Mesothelial cell of epicardium (in vitro differentiated cells): ENCODE data around the gene JKAMP. TPM values are rescaled to one million over a fixed set of nuclear protein-coding genes. Genes with fewer than 3 reads are reported as not detected.

Experiments
- DNase-seq, 2 experiments: peaks; one replicate each; pipeline ENCODE4 v3.0.0; 2021; ENCODE audit warnings: low spot score in 2 of 2; ENCODE audit not compliant: unreplicated experiment in 2 of 2
- H3K27ac Mint-ChIP-seq: 2 replicates; pipeline ENCODE4 v1.8.0; 2021; ENCODE audit warnings: mixed read lengths
- H3K27me3 Mint-ChIP-seq: 2 replicates; pipeline ENCODE4 v1.8.0; 2021; ENCODE audit warnings: low read depth, mixed read lengths
- H3K36me3 Mint-ChIP-seq: 2 replicates; pipeline ENCODE4 v1.8.0; 2021; ENCODE audit warnings: mixed read lengths
- H3K4me1 Mint-ChIP-seq: 2 replicates; pipeline ENCODE4 v1.8.0; 2021; ENCODE audit warnings: mixed read lengths
- H3K4me3 Mint-ChIP-seq: 2 replicates; pipeline ENCODE4 v1.8.0; 2021; ENCODE audit warnings: mild to moderate bottlenecking, moderate library complexity, mixed read lengths
- H3K9me3 Mint-ChIP-seq: 2 replicates; pipeline ENCODE4 v1.8.0; 2021; ENCODE audit warnings: mixed read lengths
- total RNA-seq: library from RNA; stranded (reverse); gene quantifications from 3 replicates; pipeline ENCODE4 v1.2.1, GENCODE V29; 2021
- TF ChIP-seq, protein P1 (sequence below): fragments of 200-600 bp; sonication (generic); IDR thresholded peaks from one replicate; pipeline ENCODE4 v1.5.0; 2021; ENCODE audit warnings: antibody characterized with exemption; ENCODE audit not compliant: unreplicated experiment

The JKAMP gene
- total RNA-seq, 1 donor from 2014 or later, result 37.8 TPM

DNA sequence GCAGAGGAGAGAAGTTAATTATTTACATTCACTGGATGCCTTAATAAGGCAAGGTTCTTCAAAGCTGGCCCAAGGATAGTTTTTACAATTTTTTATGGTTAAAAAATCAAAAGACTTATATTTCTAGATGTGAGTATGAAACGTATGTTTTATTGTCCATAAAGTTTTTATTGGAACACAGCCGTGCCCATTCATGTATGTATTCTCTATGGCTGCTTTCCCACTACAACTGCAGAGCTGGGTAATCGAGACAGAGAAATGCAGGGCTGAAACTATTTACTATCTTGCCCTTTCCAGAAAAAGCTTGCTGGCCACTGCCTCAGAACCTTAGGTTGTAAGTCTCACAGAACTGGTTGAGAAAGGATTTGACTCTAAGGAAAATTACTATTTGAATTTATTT, 16.4 kb downstream of the JKAMP start:
- no peak overlapping the region for H3K4me3 Mint-ChIP-seq
- no peak for DNase-seq

DNA sequence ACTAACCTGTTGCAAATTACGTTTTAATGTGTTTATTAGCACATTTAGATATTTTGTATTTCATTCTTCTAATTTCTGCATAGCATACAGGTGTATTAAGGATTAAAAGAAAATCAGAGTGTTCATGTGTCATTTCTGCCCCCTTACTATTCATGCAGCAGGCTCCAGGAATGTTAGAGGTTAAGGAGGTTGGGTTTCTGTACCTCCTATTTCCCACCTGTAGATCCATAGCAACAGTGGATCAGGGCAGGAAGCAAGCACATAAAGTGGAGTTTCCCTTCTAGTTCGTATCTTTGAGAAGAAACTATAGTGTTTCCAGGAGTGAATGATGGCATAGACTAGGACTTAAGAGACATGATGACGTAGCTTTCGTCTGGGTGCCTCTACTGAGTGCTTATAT, 18.9 kb downstream of the JKAMP start:
- no peaks in the 10 kb centered on the region for H3K27me3 Mint-ChIP-seq
- H3K4me1 Mint-ChIP-seq, result no peaks in the 10 kb centered on the region
- TF ChIP-seq, protein P1, sequence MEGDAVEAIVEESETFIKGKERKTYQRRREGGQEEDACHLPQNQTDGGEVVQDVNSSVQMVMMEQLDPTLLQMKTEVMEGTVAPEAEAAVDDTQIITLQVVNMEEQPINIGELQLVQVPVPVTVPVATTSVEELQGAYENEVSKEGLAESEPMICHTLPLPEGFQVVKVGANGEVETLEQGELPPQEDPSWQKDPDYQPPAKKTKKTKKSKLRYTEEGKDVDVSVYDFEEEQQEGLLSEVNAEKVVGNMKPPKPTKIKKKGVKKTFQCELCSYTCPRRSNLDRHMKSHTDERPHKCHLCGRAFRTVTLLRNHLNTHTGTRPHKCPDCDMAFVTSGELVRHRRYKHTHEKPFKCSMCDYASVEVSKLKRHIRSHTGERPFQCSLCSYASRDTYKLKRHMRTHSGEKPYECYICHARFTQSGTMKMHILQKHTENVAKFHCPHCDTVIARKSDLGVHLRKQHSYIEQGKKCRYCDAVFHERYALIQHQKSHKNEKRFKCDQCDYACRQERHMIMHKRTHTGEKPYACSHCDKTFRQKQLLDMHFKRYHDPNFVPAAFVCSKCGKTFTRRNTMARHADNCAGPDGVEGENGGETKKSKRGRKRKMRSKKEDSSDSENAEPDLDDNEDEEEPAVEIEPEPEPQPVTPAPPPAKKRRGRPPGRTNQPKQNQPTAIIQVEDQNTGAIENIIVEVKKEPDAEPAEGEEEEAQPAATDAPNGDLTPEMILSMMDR, result no peak
- no peaks in the 10 kb centered on the region for H3K9me3 Mint-ChIP-seq
- H3K36me3 Mint-ChIP-seq, result peaks cover 16% of the 10 kb centered on the region
- DNase-seq, result no peak
- no peak overlapping the region for H3K27ac Mint-ChIP-seq
- H3K4me3 Mint-ChIP-seq, result no peak overlapping the region

More for the DNA sequence above, 16.4 kb downstream of the JKAMP start:
- no peak overlapping the region for H3K27ac Mint-ChIP-seq
- no peaks in the 10 kb centered on the region for H3K27me3 Mint-ChIP-seq
- TF ChIP-seq, protein P1, result no peak
- no peaks in the 10 kb centered on the region for H3K4me1 Mint-ChIP-seq
- H3K9me3 Mint-ChIP-seq, result no peaks in the 10 kb centered on the region
- peaks cover 19% of the 10 kb centered on the region for H3K36me3 Mint-ChIP-seq

DNA sequence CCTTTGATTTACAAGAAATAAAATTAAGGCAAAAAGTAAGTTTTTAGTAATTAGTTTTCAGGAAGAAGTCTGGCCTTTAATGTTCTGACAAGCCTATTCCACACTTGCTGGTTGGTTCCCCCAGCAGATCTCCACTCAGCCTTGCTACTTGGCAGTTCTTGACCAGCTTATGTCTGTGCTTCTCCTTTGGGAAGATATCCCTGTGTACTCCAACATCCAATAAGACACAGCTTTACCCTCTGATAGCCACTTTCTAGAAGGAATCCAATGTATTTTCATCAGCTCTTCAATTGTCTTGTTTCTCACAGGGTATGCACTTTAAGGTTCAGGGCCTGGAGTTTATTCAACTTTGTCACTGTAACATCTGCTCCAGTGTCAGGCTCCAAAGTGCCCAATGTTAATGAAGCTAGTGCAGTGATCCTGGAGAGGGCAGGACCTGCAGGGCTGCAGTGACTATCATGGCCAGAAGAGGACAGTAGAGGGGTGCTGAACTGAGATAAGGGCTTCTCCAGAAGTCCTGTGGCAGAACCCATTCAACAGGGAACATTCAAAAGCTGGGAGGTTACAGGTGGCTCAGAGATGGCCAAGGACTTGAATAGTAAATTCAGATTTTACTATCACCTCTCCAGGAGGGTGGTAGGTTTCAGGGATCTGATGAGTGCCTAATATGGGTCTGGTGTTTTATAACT, 22.9 kb downstream of the JKAMP start:
- peak in 1 of 2 experiments; percentile 60 for DNase-seq
- Mint-ChIP-seq H3K4me1 (no peaks in the 10 kb centered on the region), H3K4me3 (no peak overlapping the region), H3K9me3 (no peaks in the 10 kb centered on the region), H3K27ac (no peak overlapping the region), H3K36me3 (peaks cover 14% of the 10 kb centered on the region), H3K27me3 (peaks cover 2% of the 10 kb centered on the region)
- TF ChIP-seq, protein P1, result peak; percentile 51

DNA sequence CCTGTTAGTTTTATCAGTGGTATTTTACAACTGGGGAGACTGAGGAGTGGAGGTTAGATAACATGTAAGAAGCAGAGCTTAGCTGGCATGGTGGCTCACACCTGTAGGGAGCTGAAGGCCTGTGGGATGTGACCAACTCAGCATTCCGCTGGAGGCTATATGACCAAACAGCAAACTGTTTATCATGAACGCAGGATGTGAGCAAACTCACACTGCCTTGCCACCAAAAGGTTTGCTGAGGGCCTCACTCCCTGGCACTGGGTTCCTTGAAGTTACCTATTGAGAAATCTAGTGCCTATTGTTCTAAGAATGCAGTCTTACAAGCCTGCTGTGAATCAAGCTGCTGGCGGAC, 23.4 kb downstream of the JKAMP start:
- Mint-ChIP-seq H3K36me3 (peaks cover 11% of the 10 kb centered on the region), H3K27me3 (peaks cover 2% of the 10 kb centered on the region), H3K9me3 (no peaks in the 10 kb centered on the region), H3K27ac (no peak overlapping the region), H3K4me1 (no peaks in the 10 kb centered on the region), H3K4me3 (no peak overlapping the region)
- TF ChIP-seq, protein P1, result peak; percentile 1
- DNase-seq, result no peak

DNA sequence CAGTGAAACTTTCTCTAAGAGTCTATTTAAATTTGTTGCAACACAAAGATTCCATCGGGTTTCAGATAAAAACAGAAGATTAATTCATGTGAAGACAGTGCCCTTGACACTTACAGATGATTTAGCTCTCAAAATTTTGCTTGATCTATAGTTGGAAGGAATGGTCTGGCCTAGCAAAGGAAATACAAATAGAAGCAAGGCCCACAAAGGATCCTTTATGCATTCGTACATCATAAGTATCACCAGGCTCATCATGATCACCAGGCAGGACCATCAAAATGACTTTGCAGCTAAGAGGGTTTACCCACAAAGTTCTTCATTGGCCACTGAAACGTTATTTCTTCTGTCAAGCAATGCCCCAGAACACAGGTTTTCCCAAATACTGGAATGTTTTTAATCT, 24.8 kb downstream of the JKAMP start:
- TF ChIP-seq, protein P1, result no peak
- DNase-seq, result no peak
- Mint-ChIP-seq H3K27ac (no peak overlapping the region), H3K36me3 (peaks cover 2% of the 10 kb centered on the region), H3K4me1 (no peaks in the 10 kb centered on the region), H3K27me3 (peaks cover 4% of the 10 kb centered on the region), H3K4me3 (no peak overlapping the region), H3K9me3 (peaks cover 5% of the 10 kb centered on the region)

DNA sequence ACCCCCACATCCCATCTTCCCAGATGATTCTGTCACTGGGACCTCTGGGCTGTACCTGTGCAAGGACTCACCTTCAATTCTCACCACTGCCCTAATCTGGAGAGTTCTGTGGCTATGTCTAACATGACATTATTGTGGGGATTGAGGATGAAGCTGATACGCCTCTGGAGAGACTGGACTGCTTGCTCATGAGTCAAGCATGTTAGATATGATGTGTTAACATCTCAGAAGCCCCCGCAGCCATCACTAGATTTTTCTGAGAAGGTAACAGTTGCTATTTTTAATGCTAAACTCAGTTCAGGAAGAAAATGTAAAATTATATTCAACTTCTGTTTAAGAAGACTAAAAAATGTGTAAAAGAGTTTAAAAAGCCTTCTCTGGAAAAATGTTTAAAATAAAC, 25.7 kb downstream of the JKAMP start:
- peaks cover 6% of the 10 kb centered on the region for H3K27me3 Mint-ChIP-seq
- H3K27ac Mint-ChIP-seq, result no peak overlapping the region
- H3K9me3 Mint-ChIP-seq, result peaks cover 12% of the 10 kb centered on the region
- no peak overlapping the region for H3K4me3 Mint-ChIP-seq
- no peaks in the 10 kb centered on the region for H3K4me1 Mint-ChIP-seq
- DNase-seq, result no peak
- no peaks in the 10 kb centered on the region for H3K36me3 Mint-ChIP-seq
- TF ChIP-seq, protein P1, result no peak
